Thyroid gland (tissue), 4 donors: ENCODE data around the gene AGBL4. TPM values are rescaled to one million over a fixed set of nuclear protein-coding genes. Genes with fewer than 3 reads are reported as not detected.

Experiments
- DNase-seq, 2 donors: peaks; one replicate each; pipeline ENCODE4 v3.0.0-alpha.2; 2019
- H3K27ac ChIP-seq, 3 donors: fragments of 200-600 bp; sonication (generic); 1 replicate in 2 of 3; 2 replicates in 1 of 3; pipeline ENCODE4 v1.5.1; 2016 to 2019; ENCODE audit warnings: mild to moderate bottlenecking in 1 of 3, moderate library complexity in 1 of 3
- H3K27me3 ChIP-seq: fragments of 200-600 bp; sonication (generic); one replicate; pipeline ENCODE4 v1.5.1; 2019
- H3K36me3 ChIP-seq, 2 donors: fragments of 200-600 bp; sonication (generic); one replicate each; pipeline ENCODE4 v1.5.1; 2016 to 2019
- H3K4me1 ChIP-seq, 2 donors: fragments of 200-600 bp; sonication (generic); one replicate each; pipeline ENCODE4 v1.5.1; 2017 to 2019
- H3K4me3 ChIP-seq, 3 donors: fragments of 200-600 bp; sonication (generic); replicated peaks in 1 of 3; 1 replicate in 2 of 3; 2 replicates in 1 of 3; pipeline ENCODE4 v1.5.1; 2016; ENCODE audit warnings: mild to moderate bottlenecking in 1 of 3
- H3K9me3 ChIP-seq: fragments of 200-600 bp; sonication (generic); one replicate; pipeline ENCODE4 v1.5.1; 2017
- CTCF ChIP-seq, 6 experiments: fragments of 200-600 bp in 3 of 6; fragments of 450-650 bp in 3 of 6; sonication (generic) in 3 of 6; IDR thresholded peaks; one replicate each; pipeline ENCODE4 v1.5.1; 2016 to 2019; ENCODE audit warnings: antibody characterized with exemption in 6 of 6, mild to moderate bottlenecking in 2 of 6, inconsistent platforms in 1 of 6, moderate library complexity in 1 of 6
- POLR2A ChIP-seq, 2 donors: fragments of 450-650 bp; IDR thresholded peaks; one replicate each; pipeline ENCODE4 v1.6.1; 2017; ENCODE audit warnings: antibody characterized with exemption in 2 of 2, mild to moderate bottlenecking in 2 of 2, moderate library complexity in 1 of 2
- WGBS, 2 donors: methylation state at CpG; one replicate each; pipeline ENCODE4 v1.1.5; 2017; 5-methylcytosine and 5-hydroxymethylcytosine counted together
- intact Hi-C: fragments of 100-400 bp; cut with DNase I; formaldehyde crosslinking; loops from one replicate; pipeline ENCODE4 v1.15.1; 2023
- total RNA-seq, 4 donors: library from RNA; depleted of rRNA; stranded (reverse); fragments of >200 nt; gene quantifications; one replicate each; pipeline ENCODE4 v1.2.3, GENCODE V29; 2016

Gene AGBL4
- total RNA-seq, 4 donors from 2014 or later, result 2.1 to 6.0 (median 4.8) TPM

- intact Hi-C loops, result no loop called here
- no peak overlapping the region for H3K27ac ChIP-seq
- WGBS, 2 donors, result 78 to 86% methylated on average over 2 of the region's 2 CpGs
- H3K36me3 ChIP-seq, result no peaks in the 10 kb centered on the region
- H3K4me1 ChIP-seq, result no peaks in the 10 kb centered on the region
- H3K9me3 ChIP-seq, result no peaks in the 10 kb centered on the region
- no peaks in the 10 kb centered on the region for H3K27me3 ChIP-seq
- no peak overlapping the region for H3K4me3 ChIP-seq
- no peak for DNase-seq
- TF ChIP-seq POLR2A (IDR thresholded peaks at IDR 0.05) (no peak), CTCF (IDR thresholded peaks at IDR 0.05) (no peak)
Observed at GRCh38 chr1:49051647-49052046, 972.1 kb downstream of the AGBL4 start.

GRCh38 chr1:49050041-49050440, 973.7 kb downstream of the AGBL4 start:
- WGBS, 2 donors, result 79 to 85% methylated on average over 4 of the region's 4 CpGs
- TF ChIP-seq CTCF (IDR thresholded peaks at IDR 0.05), result no peak
- TF ChIP-seq POLR2A (IDR thresholded peaks at IDR 0.05), result no peak
- DNase-seq, result no peak

GRCh38 chr1:49048188-49048587, 975.6 kb downstream of the AGBL4 start:
- Histone ChIP-seq H3K9me3 (no peaks in the 10 kb centered on the region), H3K4me1 (no peaks in the 10 kb centered on the region), H3K4me3 (no peak overlapping the region), H3K36me3 (no peaks in the 10 kb centered on the region), H3K27me3 (no peaks in the 10 kb centered on the region), H3K27ac (no peak overlapping the region)
- WGBS, 2 donors, result 43 to 50% methylated on average over 2 of the region's 2 CpGs
- TF ChIP-seq CTCF (IDR thresholded peaks at IDR 0.05) (no peak), POLR2A (IDR thresholded peaks at IDR 0.05) (no peak)
- intact Hi-C loops, result no loop called here
- DNase-seq, result no peak

More at GRCh38 chr1:49050041-49050440, 973.7 kb downstream of the AGBL4 start:
- Histone ChIP-seq H3K36me3 (no peaks in the 10 kb centered on the region), H3K4me3 (no peak overlapping the region), H3K27ac (no peak overlapping the region), H3K4me1 (no peaks in the 10 kb centered on the region), H3K27me3 (no peaks in the 10 kb centered on the region), H3K9me3 (no peaks in the 10 kb centered on the region)
- intact Hi-C loops, result no loop called here

- no peak overlapping the region for H3K27ac ChIP-seq
- H3K4me1 ChIP-seq, result no peaks in the 10 kb centered on the region
- H3K9me3 ChIP-seq, result no peaks in the 10 kb centered on the region
- no peak overlapping the region for H3K4me3 ChIP-seq
- intact Hi-C loops, result no loop called here
- no peak for DNase-seq
- no peaks in the 10 kb centered on the region for H3K36me3 ChIP-seq
- TF ChIP-seq POLR2A (IDR thresholded peaks at IDR 0.05), result no peak
- no peak for TF ChIP-seq CTCF (IDR thresholded peaks at IDR 0.05)
- no peaks in the 10 kb centered on the region for H3K27me3 ChIP-seq
Observed at GRCh38 chr1:49046305-49046704, 977.4 kb downstream of the AGBL4 start.

GRCh38 chr1:49045371-49045770, 978.4 kb downstream of the AGBL4 start:
- no peak for DNase-seq
- Histone ChIP-seq H3K9me3 (no peaks in the 10 kb centered on the region), H3K4me3 (no peak overlapping the region), H3K27ac (no peak overlapping the region), H3K4me1 (no peaks in the 10 kb centered on the region), H3K36me3 (no peaks in the 10 kb centered on the region), H3K27me3 (no peaks in the 10 kb centered on the region)
- intact Hi-C loops, result no loop called here
- TF ChIP-seq POLR2A (IDR thresholded peaks at IDR 0.05) (no peak), CTCF (IDR thresholded peaks at IDR 0.05) (no peak)
- WGBS, 2 donors, result 94% methylated on average over 7 of the region's 7 CpGs
